GM18505 (cell line): ENCODE results near the gene LMNB1.
"Not testable (repeated sequence)": the region's sequence is repeated elsewhere in the genome, so short reads cannot be mapped to it uniquely, and the experiment has no call there.

Experiments used
- ATAC-seq: cut with Tn5 transposase; IDR thresholded peaks from one replicate; pipeline ENCODE4 v1.9.1; 2021; ENCODE audit not compliant: unreplicated experiment
- POLR2A ChIP-seq: IDR thresholded peaks from 4 replicates; pipeline ENCODE4 v1.6.1; 2011; ENCODE audit warnings: borderline replicate concordance; ENCODE audit not compliant: insufficient read depth, insufficient read length; ENCODE audit errors: extremely low read depth

The LMNB1 gene

DNA sequence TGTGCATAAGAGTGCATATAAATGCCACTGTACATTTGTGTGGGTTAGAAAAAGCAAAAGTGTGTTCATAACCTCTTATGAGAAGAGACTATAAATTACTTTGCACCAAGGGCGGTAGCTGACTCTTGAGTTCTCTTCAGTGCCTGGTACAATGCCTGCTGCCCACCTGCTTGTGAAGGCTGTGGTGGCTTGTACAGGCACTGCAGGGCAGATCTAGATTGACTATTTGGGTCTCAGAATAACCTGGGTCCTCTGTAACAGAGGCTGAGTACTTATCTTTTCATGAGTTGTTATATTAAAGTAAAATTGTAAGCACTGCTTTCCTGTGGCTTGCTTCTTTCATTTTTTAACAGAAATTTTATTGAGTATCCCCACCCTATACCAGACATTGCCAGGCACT, 22.8 kb downstream of the LMNB1 start:
- TF ChIP-seq POLR2A = no peak
- no peak for ATAC-seq

DNA sequence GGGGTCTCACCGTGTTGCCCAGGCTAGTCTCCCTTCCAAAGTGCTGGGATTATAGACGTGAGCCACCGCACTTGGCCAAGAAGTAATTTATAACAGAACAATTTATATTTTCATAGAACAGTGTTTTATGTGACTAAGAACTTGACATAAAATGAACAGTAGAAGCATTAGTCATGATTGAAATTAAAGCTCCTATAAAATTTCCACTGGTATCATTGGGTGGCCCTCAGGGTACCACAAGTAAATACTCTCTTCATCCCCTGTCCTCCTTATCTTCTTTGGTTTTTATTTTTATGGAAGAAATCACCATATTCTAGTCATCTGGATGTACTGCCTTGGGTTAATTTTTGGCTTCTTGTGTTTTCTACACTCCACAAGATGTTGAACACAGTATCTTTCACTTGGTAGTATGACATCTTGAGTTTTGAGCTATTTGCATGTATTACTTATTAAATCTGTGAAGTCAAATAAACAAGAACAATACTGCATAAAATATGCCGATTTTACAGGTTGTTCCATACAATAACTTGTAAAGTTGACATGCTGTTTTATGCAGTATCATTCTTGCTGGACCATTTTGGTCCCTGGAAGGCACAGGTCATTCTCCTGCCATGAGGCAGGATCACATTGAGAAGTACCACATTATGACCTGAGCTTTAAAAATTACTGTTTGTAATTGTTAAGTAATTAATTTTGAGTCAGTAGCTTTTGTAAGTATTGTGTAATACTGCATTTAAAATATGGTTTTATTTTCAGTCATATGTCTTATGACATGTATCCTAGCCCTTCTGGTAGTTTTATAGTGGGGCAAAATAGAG, 24.4 kb downstream of the LMNB1 start:
- ATAC-seq = no peak
- TF ChIP-seq POLR2A = no peak

DNA sequence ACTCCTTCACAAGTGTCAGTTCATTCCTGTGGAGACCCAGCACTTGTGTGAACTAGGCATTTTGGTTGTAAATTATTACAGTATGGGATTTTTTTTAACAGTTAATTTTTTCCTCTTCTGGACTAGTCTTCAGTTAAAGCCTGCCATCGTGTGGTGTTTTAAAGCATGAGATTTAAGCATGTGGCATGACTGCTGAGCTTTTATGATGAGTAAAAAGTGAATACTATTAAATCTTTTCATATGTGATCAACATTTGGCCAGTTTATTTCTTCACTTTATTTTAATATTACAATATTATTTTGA, 25.0 kb downstream of the LMNB1 start:
- ATAC-seq = no peak
- no peak for TF ChIP-seq POLR2A

DNA sequence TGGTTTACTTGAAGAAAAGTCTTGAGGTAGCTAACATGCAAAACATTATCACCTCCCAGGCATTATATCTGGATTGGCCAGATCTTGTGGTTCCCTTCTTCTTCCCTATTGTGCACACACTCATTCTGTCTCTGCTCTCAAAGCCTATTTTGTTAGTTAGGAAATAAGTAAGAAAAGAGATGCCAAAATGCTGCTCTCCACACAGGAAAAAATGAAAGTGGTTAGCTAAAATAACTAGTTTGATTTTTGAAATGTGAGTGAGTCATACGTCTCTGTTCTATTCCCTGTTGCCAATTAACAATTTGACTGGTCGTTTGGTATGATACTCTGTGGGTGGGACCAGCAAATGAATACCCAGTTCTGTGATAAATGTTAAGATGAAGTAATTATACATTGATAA, 28.1 kb downstream of the LMNB1 start:
- TF ChIP-seq POLR2A = no peak
- no peak for ATAC-seq

DNA sequence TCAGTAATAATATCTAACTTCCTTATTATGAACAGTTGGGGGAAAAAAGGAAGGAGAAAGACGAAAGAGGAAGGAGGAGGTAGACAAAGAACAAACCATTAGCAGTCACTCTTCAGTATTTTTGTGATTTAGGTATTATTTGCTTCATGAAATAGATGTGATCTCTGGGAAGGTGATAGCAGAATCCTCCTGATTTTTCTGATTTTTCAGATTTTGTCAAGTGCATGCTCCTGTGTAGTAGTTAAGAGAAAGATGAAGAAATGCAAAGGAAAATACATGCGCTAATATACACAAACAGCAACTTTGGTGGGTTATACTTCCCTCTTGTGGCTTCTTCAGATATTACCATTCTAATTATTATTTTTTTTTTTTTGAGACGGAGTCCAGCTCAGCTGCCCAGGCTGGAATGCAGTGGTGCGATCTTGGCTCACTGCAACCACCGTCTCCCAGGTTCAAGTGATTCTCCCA, 31.6 kb downstream of the LMNB1 start:
- ATAC-seq = no peak
- no peak for TF ChIP-seq POLR2A

DNA sequence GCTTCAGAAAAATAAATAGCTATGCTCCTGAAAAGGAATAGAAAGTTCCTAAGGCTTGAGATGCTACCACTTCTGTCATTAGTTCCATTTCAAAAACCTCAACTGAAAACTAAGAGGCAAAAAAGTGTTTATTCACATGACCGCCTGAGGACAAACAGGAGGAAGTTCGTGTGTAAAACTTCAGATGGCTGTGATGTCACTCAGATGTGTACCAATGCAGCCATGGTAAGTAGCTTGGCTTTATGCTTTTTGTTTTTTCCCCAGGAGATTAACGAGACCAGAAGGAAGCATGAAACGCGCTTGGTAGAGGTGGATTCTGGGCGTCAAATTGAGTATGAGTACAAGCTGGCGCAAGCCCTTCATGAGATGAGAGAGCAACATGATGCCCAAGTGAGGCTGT, 33.0 kb downstream of the LMNB1 start:
- ATAC-seq = no peak
- TF ChIP-seq POLR2A = no peak

DNA sequence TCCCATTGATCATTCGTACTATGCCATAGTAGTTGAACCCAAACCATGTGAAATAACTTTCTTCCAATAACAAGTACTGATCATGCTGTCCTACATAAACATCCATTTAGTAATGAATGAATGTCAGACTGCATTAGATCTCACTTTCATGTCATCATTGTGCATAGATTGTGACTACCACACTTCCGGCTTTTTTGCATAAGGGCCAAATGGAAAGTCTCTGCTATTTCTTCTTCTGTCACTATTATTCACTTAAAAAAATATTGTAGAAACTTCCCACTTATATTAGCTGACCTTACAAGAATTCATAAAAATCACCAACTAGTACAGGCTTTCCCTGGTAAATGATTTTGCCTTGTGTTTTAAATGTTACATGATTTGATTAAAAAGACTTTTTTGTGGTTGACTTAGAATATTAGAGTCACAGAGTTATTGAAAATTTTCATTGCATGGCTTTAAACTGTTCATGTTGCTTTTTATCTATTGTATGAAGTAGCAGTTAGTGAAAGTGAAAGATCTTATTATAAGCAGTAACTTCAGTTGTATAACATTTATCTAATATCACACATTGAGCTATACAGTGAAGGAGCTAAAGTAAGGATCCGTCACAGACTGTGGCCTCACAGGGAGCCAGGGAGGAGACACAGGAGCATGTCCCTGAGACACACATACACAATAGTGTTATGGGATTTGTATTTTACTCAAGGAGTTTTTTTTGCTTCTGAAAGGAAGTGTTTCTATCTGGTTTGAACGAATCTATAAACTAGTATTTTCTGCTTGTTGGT, 33.9 kb downstream of the LMNB1 start:
- TF ChIP-seq POLR2A = no peak

DNA sequence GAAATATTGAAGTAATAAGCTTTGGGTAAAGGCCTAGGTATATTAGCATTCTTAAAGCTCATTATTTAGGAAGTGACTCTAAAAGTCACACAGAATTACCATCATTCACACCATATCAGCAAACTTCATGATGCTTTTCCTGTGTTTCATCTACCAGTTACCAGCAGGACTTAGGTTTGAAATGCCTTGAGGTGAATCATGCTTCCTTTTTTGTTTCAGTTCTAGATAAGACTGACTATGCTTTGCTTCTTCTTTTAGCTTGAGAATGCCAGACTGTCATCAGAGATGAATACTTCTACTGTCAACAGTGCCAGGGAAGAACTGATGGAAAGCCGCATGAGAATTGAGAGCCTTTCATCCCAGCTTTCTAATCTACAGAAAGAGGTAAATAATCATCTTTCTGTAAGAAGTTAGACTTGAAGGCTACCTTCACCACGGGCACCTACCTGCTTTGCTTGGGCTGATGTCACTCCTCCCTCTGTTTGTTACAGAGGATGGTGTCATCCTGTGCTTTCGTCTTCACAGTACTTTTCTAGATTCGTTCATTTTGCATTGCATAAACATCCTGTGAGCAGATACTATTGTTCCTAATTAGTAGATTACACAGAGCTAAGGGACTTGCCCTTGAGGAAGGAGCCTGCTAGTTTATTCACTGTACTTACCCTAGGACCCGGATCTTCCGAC, 34.7 kb downstream of the LMNB1 start:
- no peak for TF ChIP-seq POLR2A
- ATAC-seq = no peak

More for the DNA sequence above, 33.9 kb downstream of the LMNB1 start:
- ATAC-seq = no peak

DNA sequence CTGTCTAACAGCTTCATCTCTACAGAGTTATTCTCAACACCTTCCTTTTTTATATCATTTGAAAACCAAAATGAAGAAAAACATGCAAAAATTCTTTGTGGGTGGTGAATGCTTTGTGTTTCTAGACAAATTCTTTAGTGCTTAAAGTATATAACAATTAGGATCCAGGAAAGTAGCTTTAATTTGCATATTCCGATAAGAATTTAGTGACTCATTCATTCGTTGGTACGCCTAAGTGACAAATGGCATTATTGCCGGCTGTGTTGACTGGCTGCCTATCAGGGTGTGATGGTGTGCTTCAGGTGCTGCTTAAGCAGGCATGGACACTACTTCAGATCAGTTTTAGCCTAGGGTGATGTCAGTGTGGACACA, 35.2 kb downstream of the LMNB1 start:
- ATAC-seq = no peak
- no peak for TF ChIP-seq POLR2A

DNA sequence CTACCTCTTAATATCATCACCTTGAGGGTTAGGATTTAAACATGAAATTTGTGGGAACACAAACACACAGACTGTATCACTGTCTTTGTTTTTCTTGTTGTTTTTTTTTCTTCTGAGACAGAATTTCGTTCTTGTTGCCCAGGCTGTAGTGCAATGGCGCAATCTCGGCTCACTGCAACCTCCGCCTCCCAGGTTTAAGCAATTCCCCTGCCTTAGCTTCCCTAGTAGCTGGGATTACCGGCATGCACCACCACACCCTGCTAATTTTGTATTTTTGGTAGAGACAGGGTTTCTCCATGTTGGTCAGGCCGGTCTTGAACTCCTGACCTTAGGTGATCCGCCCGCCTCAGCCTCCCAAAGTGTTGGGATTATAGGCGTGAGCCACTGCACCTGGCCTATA, 36.9 kb downstream of the LMNB1 start:
- not testable (repeated sequence) for ATAC-seq

DNA sequence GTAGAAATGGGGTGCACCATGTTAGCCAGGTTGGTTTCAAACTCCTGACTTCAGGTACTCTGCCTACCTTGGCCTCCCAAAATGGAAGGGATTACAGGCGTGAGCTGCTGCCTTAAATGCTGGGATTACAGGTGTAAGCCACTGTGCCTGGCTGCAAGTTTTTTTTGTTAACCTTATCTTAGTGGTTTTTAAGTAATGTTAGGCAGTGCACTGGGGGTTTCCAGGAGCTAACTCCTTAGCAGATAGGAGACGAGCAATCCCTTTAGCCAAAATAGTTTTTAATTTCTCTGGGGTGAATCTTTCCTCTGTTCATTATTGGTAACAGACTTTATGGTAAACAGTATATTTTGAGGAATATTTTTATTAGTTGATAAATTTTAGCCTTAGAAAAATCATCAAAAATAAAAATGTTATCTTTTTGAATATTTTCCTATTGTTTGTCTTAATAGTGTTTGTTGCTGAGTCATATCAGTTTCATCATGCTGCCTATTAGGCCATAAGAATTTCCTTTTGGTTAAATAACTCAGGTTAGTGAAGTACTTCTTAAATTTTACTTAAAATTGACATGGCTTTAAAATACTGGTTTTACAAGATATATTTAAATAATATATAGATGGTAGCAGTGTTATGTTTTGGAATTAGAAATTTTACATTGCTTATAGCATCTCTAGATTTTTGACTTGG, 37.9 kb downstream of the LMNB1 start:
- no peak for ATAC-seq
- TF ChIP-seq POLR2A = no peak

DNA sequence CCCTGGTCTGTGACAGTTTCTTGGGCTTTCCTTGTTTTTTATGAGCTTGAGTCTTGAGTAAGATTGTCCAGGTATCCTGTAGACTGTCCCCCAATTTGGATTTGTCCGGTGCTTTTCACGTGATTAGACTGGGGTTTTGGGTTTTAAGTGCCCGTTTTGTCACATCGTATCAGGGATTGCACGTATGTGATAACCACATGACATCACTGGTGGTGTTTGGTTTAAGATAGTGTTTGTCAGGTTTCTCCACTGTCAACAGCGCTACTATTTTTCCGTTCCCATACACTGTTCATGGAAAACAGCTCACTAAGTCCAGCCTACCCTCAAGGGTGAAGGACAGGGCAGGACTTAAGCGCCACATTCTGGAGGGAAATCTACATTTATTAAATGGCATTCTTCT, 39.7 kb downstream of the LMNB1 start:
- ATAC-seq = no peak

DNA sequence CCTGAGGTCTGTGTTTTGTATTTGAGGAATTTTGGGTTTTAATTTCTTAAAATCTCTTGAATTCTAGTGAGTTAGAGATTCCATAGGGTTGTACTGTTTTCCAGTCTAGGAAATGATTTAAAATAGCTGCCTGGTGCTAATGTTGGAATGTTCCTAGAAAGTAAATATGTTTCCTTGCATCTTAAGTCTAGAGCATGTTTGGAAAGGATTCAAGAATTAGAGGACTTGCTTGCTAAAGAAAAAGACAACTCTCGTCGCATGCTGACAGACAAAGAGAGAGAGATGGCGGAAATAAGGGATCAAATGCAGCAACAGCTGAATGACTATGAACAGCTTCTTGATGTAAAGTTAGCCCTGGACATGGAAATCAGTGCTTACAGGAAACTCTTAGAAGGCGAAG, 41.8 kb downstream of the LMNB1 start:
- TF ChIP-seq POLR2A = no peak
- ATAC-seq = no peak

More for the DNA sequence above, 39.7 kb downstream of the LMNB1 start:
- TF ChIP-seq POLR2A = no peak
